ENCODE data around the gene LRP8. TPM values are rescaled to one million over a fixed set of nuclear protein-coding genes. Genes with fewer than 3 reads are reported as not detected.

Gene LRP8
- polyA plus RNA-seq, 1 donor (not counting 4 experiments of a cell fraction or from before 2014, with no cell fraction given), result 31.0 TPM

GRCh38 chr1:53310847-53311681, 16.8 kb downstream of the LRP8 start:
- no peaks in the 10 kb centered on the region for H3K9me1 ChIP-seq (ENCODE audit: control insufficient read depth, extremely low read depth, insufficient read depth, low read length)
- peaks cover 7% of the 10 kb centered on the region for H3K4me1 ChIP-seq (ENCODE audit: control insufficient read depth, extremely low read depth, insufficient read depth, low read length)
- no peaks in the 10 kb centered on the region for H3K27me3 ChIP-seq (ENCODE audit: control insufficient read depth, extremely low read depth, insufficient read depth, low read length)
- peaks cover 33% of the 10 kb centered on the region for H3K79me2 ChIP-seq (ENCODE audit: control insufficient read depth, insufficient read depth, low read length)
- TF ChIP-seq EZH2 (IDR thresholded peaks at IDR 0.05; ENCODE audit: low read length) (no peak), CTCF (optimal IDR thresholded peaks at IDR 0.05 in 1 of 3, IDR thresholded peaks at IDR 0.05 in 1 of 3, conservative IDR thresholded peaks at IDR 0.05 in 1 of 3; ENCODE audit: extremely low read depth in 1 of 3, insufficient read depth in 2 of 3, low read length in 3 of 3) (no peak)
- H3K27ac ChIP-seq (ENCODE audit: control insufficient read depth, insufficient read depth, low read length), result no peak overlapping the region
- H3K9ac ChIP-seq (ENCODE audit: control insufficient read depth, extremely low read depth, insufficient read depth, low read length), result no peak overlapping the region
- no peak for FAIRE-seq
- no peak overlapping the region for H3K4me2 ChIP-seq (ENCODE audit: control insufficient read depth, extremely low read depth, insufficient read depth, low read depth, low read length)
- H3K4me3 ChIP-seq (ENCODE audit: control insufficient read depth in 2 of 3, extremely low read depth in 1 of 3, insufficient read depth in 2 of 3, low read depth in 1 of 3, low read length in 3 of 3), result no peak overlapping the region
- DNase-seq (ENCODE audit: low read depth, low spot score), result no peak
- H4K20me1 ChIP-seq (ENCODE audit: control insufficient read depth, extremely low read depth, insufficient read depth, low read length), result no peaks in the 10 kb centered on the region
- dilution Hi-C loops (cut with MboI; ENCODE audit: extremely low pct_ligation_motif_present, low sequenced_read_pairs), result no loop called here
- H3K36me3 ChIP-seq (ENCODE audit: control insufficient read depth in 2 of 2, extremely low read depth in 1 of 2, insufficient read depth in 2 of 2, low read length in 2 of 2), result peaks cover 0 to 29% of the 10 kb centered on the region in 2 experiments
- no peak overlapping the region for H2AFZ ChIP-seq (ENCODE audit: control insufficient read depth, low read length)
- no peaks in the 10 kb centered on the region for H3K9me3 ChIP-seq (ENCODE audit: control insufficient read depth, low read depth, low read length)

- Histone ChIP-seq H2AFZ (ENCODE audit: control insufficient read depth, low read length) (no peak overlapping the region), H3K9me1 (ENCODE audit: control insufficient read depth, extremely low read depth, insufficient read depth, low read length) (no peaks in the 10 kb centered on the region), H3K9ac (ENCODE audit: control insufficient read depth, extremely low read depth, insufficient read depth, low read length) (no peak overlapping the region), H4K20me1 (ENCODE audit: control insufficient read depth, extremely low read depth, insufficient read depth, low read length) (no peaks in the 10 kb centered on the region), H3K36me3 (ENCODE audit: control insufficient read depth in 2 of 2, extremely low read depth in 1 of 2, insufficient read depth in 2 of 2, low read length in 2 of 2) (peaks cover 0 to 24% of the 10 kb centered on the region in 2 experiments), H3K4me1 (ENCODE audit: control insufficient read depth, extremely low read depth, insufficient read depth, low read length) (peaks cover 9% of the 10 kb centered on the region), H3K9me3 (ENCODE audit: control insufficient read depth, low read depth, low read length) (no peaks in the 10 kb centered on the region), H3K4me3 (ENCODE audit: control insufficient read depth in 2 of 3, extremely low read depth in 1 of 3, insufficient read depth in 2 of 3, low read depth in 1 of 3, low read length in 3 of 3) (no peak overlapping the region), H3K4me2 (ENCODE audit: control insufficient read depth, extremely low read depth, insufficient read depth, low read depth, low read length) (no peak overlapping the region), H3K27me3 (ENCODE audit: control insufficient read depth, extremely low read depth, insufficient read depth, low read length) (no peaks in the 10 kb centered on the region), H3K27ac (ENCODE audit: control insufficient read depth, insufficient read depth, low read length) (no peak overlapping the region), H3K79me2 (ENCODE audit: control insufficient read depth, insufficient read depth, low read length) (peaks cover 38% of the 10 kb centered on the region)
- FAIRE-seq (no peak), DNase-seq (ENCODE audit: low read depth, low spot score) (no peak)
- no peak for TF ChIP-seq EZH2 (IDR thresholded peaks at IDR 0.05; ENCODE audit: low read length)
- no peak for TF ChIP-seq CTCF (optimal IDR thresholded peaks at IDR 0.05 in 1 of 3, IDR thresholded peaks at IDR 0.05 in 1 of 3, conservative IDR thresholded peaks at IDR 0.05 in 1 of 3; ENCODE audit: extremely low read depth in 1 of 3, insufficient read depth in 2 of 3, low read length in 3 of 3)
- dilution Hi-C loops (cut with MboI; ENCODE audit: extremely low pct_ligation_motif_present, low sequenced_read_pairs), result no loop called here
These were observed 18.1 kb downstream of the LRP8 start for GRCh38 chr1:53309802-53310201.
